ENCODE data around the gene TNFSF8.

TNFSF8 gene

GRCh38 chr9:114867327-114867726 is 63.1 kb downstream of the TNFSF8 start:
- no peak for DNase-seq (ENCODE audit: low read depth)

GRCh38 chr9:114864471-114864870 is 65.9 kb downstream of the TNFSF8 start:
- DNase-seq (ENCODE audit: low read depth) = no peak

- no peak for DNase-seq (ENCODE audit: low read depth)
Measured at GRCh38 chr9:114861922-114862605, 68.3 kb downstream of the TNFSF8 start.

GRCh38 chr9:114861273-114861672 is 69.1 kb downstream of the TNFSF8 start:
- no peak for DNase-seq (ENCODE audit: low read depth)

GRCh38 chr9:114860187-114860586 is 70.2 kb downstream of the TNFSF8 start:
- no peak for DNase-seq (ENCODE audit: low read depth)

- no peak for DNase-seq (ENCODE audit: low read depth)
Measured at GRCh38 chr9:114856942-114857315, 73.5 kb downstream of the TNFSF8 start.

GRCh38 chr9:114856215-114856941 is 74.0 kb downstream of the TNFSF8 start:
- DNase-seq (ENCODE audit: low read depth) = no peak

GRCh38 chr9:114855488-114855887 is 74.9 kb downstream of the TNFSF8 start:
- DNase-seq (ENCODE audit: low read depth) = no peak

- DNase-seq (ENCODE audit: low read depth) = no peak
Measured at GRCh38 chr9:114854736-114855355, 75.5 kb downstream of the TNFSF8 start.

- DNase-seq (ENCODE audit: low read depth) = no peak
Measured at GRCh38 chr9:114853071-114853855, 77.1 kb downstream of the TNFSF8 start.

- no peak for DNase-seq (ENCODE audit: low read depth)
Measured at GRCh38 chr9:114852050-114852594, 78.3 kb downstream of the TNFSF8 start.

GRCh38 chr9:114851306-114851705 is 79.1 kb downstream of the TNFSF8 start:
- no peak for DNase-seq (ENCODE audit: low read depth)

Measured in HS-27A (cell line).